GM19099 (cell line): ENCODE data around the gene CSGALNACT2.

Experiments
- POLR2A ChIP-seq: IDR thresholded peaks from 3 replicates; pipeline ENCODE4 v1.6.1; 2011; ENCODE audit warnings: low read depth; ENCODE audit not compliant: insufficient read length; ENCODE audit errors: extremely low read depth

The CSGALNACT2 gene

DNA sequence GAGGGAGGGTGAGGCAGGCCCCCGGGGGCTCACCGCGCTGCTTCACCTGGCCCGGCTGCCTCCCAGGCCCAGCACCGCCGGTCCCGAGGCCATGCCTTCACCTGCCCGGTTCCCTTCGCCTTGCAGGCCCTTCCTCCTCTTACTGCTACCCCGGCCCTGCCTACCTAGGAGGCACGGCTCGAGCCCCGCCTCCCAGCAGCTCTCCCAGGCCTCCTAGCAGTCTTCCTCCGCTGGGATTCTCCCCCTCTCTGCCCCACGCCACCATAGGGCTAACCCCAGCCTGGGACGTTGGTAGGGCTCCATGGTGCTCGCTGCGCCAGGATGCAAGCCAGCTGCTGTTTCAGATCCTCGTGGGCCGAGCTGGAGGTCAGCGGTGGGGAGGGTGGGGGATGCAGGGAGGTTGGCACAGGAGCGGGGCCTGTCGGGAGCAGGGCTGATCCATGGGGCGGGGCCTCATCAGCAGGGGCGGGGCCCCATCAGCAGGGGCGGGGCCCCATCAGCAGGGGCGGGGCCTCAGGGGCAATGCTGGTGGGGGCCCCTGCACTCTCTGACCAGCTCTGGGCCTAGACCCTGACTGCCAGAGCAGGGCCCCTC, 65.3 kb downstream of the CSGALNACT2 start:
- no peak for TF ChIP-seq POLR2A

DNA sequence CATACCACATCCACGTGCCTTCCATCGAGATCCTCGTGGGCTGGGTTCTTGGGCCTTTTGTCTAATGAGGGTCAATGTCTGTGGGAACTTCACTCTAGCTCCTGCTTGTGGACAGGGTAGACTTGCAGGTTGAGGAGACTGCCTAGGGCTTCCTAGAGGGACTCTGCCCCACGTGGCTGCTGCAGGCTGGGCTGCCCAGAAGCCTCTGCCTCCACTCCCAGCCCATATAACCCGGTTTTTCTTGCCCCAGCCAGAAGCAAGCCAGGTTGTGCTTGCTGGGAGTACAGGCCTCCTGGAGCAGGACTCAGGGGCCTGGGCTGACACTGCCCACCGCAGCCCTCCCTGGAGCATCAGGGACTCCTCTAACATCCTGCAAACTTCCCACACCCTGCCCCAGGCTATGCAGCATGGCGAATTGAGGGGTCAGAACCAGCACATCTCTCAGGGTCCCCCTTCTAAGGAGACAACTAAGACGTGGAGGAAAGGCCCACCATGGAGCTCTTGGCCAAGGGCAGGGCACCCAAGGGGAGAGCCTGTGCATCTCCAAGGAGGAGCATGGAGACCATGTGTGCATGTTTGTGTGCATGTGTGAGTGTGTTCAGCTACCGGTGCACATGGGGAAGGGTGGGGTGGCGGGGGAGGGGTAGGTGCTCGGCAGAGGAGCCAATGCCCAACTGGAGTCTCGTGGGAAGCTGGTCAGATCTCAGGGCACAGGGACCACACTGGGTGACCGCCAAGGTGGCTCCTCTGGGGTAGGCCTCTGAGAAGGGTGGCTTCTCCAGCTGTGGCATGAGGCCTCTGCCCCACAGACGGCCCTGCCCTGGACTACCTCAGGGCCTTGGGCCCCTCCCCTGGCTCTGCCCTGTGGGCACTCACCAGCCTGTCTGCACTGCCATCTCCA, 66.0 kb downstream of the CSGALNACT2 start:
- TF ChIP-seq POLR2A: no peak

DNA sequence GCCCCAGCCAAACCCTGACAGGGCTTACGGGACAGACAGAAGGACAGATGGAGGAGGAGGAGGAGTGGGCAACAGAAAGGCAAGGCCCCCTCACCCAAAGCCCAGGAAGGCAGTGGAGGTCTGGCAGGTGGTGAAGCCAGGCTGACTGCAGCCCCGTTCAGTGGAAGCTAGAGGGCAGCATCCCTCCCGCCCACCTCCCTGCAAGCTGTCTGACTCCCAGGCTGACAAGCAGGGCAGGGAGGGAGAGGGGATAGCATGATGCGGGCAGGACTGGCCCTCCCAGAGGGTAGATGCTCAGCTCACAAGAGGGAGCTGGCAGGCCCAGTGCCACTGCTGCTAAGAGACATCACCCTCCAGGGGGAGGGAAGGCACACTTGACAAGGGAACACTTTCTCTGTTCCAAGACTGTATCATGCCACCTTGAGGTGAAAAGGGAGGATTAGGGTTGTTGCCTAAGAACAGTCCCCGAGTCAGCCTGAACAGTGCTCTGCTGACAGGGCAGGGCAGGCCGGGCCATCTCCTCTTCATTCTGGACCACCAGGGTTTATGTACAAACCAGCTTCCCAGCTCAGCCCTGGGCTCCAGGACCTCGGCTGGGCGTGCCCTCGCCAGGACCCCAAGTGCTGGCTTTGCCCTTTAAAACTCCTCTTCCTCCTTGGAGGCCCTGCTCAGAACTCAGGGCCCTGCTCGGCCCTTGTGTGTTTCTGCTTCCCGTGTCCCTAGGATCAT, 66.9 kb downstream of the CSGALNACT2 start:
- no peak for TF ChIP-seq POLR2A

DNA sequence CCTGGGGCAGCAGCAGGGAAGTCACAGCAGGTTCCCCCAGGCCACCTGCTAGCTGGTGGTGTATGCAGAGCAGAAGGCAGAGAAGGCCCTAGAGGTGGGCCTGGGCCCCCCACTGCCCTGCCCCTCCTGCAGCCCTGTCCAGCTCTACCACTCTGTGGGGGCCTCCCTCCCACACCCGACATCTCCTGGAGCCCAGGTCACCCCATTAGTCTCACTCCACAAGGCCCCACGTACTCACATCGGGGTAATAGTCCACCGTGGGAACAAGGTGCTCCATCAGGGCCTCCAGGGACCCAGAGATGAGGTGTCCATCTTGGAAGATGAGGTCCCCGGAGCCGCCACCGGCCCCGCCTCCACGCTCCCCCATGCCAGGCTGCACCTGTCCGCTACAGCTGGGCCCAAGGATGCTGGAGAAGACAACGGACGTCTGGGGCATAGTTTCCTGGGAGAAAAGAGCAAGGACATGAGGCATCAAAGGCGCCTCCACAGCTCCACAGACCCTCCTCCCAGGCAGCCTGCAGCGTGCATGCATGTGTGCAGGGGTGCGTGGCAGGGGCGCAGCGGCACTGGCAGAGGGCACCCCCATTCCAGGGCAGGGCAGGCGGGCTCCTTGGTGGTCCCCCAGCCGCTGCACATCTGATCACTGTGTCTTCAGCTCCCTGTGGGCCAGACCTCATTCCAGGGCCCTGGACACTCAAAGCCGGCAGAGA, 67.6 kb downstream of the CSGALNACT2 start:
- no peak for TF ChIP-seq POLR2A

DNA sequence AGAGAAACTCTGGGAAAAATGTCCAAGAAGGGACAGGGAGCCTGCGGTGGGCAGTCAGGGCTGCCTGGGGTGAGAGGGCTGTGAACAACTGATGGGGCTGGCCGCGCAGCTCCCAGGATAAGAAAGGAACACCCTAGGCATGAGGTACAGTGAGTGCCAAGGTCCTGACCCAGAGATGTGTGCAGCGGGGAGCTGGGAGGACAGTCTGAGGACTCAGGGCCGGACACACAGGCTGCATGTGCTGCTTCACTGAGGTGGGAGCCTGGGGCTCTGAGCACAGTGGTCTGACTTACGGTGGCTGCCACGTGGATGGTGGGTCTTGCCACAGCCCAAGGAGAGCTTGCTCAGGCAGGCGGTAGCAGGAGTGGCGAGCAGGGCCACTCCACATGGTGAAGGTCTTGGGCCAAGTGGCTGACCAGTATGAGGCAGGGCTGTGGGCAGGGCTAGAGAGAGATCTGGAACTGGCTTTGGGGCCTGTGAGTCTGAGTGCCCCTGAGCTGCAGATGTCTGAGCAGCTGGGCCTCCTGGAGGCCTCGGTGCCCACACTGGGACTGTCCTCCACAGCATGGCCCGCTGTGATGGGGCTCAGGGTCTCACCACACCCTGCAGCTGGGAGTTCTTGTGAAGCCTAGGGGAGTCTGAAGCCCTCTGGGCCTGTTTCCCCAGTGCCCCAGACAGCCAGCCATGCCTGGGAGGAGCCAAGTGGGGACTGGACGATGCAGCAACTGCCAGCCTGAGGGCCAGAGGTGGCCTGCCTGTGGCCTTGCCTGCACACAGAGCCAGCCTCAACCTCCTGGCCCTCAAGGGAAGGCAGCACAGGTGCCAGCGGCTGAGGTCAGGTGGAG, 68.4 kb downstream of the CSGALNACT2 start:
- no peak for TF ChIP-seq POLR2A

DNA sequence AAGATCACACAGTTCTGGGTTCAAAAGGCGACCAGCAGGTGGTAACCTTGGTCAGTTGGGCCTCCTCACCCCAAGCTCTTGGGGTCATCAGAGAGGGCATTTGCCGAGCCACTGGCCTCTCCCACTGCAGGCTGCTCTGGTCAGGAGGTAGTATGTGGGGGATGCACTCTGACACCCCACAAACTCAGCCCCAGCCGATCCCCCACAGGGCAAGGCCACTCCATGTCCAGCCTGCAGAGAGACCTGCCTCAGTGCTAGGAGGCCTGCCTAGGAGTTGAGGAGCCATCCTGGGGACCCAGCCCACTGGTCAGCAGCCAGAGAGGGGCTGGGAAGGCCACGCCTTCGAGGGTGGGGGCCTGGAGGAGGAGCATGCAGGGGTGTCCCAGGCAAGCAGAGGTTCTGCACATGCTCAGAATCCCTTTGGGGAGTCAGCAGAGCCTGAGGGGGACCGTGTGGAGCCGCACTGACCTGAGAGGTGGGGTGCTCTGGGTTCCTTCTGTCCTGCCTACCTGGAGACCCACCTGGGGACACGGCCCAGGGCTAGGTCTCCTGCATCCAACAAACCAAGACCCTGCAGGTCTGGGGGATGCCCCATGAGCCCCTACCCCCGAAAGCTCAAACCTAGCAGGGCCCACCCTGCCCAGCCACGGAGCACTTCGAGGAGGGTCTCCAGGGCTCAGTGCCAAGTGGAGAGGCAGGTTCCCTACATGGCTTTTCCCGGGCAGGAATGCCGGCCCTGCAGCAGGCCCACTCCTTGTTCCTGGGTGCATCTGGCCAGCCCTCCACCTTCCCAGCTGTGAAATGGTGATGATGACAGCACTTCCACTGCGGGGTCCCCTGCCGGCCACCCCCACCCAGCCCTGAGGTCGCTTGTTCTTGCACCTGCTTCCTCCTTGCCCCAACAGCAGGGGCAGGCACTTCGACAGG, 70.2 kb downstream of the CSGALNACT2 start:
- no peak for TF ChIP-seq POLR2A

DNA sequence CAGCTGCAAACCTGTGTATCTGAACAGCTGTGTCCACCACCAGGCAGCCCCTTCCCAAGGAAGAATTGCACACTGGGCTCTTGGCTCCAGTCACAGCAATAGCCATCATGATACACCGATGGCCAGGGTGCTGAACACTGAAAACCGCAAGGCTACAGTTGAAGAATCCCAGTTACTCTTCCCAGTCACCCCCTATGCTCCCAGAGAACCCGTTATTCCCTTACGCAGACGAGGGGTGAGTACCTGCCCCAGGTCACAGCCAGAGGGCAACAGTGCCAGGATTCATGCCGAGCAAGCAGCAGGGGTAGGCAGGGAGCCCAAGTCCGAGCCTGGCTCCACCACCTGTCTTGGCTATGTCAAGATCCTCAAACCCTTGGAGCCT, 70.8 kb downstream of the CSGALNACT2 start:
- TF ChIP-seq POLR2A: no peak

DNA sequence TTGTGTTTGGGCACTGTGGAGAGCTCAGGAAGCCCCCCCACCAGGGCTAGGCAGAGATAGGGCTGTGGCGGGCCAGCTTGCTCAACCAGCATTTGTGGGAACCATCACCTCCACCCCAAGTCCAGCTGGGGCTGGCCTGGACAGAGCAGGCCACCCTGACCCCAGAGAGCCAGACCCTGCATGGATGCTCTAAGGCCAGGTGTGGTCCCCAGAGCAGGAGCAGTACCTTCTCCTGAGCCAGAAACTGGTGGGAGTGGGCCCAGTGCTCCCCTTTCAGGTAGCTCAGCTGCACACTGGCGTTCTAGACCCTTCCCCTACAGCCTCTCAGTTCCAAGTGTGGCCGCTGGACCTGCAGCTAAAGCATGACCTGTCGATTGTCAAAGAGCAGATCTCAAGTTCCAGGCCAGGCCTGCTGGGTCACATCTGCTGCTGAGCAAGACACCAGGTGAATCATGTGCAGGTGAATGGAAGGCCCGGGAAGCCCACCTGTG, 71.5 kb downstream of the CSGALNACT2 start:
- no peak for TF ChIP-seq POLR2A

DNA sequence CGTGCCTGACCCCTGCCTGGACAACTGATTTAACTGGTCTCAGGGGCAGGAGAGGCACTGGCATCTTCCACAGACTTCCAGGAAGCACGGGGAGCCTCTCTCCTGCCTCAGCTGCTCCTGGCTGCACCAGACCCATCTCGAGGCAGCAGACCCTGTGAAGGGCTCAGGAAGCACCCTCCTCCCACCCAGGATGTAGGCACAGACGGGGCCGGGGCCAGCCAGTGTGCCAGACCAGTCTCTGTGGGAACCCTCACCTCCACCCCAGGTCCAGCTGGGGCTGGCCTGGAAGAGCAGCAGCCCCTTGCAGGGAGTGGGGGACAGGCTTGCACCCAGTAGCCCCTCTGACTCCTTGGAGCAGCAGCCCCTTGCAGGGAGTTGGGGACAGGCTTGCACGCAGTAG, 72.3 kb downstream of the CSGALNACT2 start:
- no peak for TF ChIP-seq POLR2A

DNA sequence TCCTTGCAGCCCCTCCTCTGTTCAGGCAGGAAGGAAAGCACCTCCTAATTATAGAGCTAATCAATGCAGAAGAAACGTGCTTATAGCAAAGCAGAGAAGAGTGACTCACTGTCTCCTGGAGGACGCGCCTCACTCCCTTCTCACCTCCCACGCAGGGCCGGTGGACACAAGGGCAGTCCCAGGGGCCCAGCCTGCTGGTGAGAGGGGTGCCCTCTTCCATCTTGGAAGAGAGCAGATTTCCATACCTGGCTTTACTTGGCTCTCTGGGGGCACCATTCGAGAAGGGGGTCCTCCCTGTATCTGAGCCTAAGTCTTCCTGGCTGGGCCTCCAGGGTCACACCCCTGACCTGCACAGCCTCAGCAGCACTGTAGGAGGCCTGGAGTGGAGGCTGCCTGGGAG, 72.8 kb downstream of the CSGALNACT2 start:
- TF ChIP-seq POLR2A: no peak

DNA sequence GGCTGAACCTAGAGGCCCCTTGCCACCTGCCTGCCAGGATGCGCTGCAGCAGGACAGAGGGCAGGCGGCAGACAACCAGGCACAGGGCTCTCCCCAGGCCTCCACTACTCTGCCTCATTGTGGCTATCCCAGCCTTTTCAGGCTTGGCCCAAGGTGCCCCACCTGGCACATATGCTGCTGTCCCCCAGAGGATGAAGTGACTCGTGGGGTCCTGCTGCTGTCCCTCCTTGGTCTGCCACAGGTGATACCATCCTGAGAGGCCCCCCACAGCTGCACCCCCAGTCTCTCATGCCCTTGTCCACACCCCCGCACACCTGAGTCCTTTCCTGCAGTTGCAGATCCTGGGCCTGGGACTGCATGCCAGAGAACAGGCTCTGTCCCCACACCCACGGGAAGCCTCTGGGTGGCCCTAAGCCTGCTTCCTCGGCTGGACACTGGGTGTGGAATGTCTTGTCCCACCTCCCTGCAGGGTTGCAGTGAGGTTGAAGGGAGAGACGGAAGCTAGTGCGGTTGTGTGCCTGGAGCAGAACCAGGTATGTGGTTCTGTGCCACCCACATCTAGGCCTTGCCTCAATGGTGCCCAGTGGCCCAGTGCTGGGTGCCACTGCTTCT, 73.3 kb downstream of the CSGALNACT2 start:
- TF ChIP-seq POLR2A: no peak

DNA sequence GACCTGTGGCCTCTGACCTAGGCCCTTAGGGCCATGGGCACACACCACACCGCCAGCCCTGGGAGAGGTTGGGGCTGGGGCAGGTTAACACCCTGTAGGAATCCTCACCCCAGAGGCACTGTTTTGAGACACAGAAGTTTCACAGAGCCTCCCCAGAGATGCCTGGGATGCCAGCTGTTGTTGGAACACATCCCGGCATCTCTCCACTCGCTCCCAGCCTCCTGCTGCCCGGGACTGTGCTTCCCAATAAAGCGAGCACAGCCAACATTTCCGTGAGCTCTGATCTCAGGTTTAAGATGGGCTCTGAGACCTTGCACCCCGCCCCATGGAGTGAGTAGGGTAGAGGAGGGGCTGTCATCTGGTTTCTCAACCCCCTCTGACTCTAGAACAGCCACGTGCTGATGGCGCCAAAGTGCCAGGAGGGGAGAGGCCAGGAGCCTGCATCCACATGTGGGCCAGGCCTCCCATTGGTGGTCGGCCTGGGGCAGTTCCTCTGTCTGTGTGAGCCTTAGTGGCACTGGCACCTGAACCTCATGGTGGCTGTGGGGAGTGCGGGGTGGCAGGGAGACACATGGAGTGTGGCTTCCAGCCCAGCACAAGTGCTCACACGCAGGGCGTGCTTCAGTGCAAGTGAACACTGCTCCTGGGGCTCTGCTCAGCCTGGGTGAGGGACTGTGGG, 73.9 kb downstream of the CSGALNACT2 start:
- no peak for TF ChIP-seq POLR2A
